IPS-18c (cell line): ENCODE measurements around the gene SDCCAG8.

Source experiments
- H3K4me3 ChIP-seq: 2 replicates; pipeline ENCODE4 v1.7.0; 2013; ENCODE audit warnings: low read depth, mild to moderate bottlenecking, low read length, moderate library complexity; ENCODE audit not compliant: insufficient read depth
- H3K9me3 ChIP-seq: one replicate; pipeline ENCODE4 v1.6.1; 2013; ENCODE audit warnings: mild to moderate bottlenecking, low read length, moderate library complexity; ENCODE audit not compliant: control insufficient read depth, insufficient read depth

Gene SDCCAG8

DNA sequence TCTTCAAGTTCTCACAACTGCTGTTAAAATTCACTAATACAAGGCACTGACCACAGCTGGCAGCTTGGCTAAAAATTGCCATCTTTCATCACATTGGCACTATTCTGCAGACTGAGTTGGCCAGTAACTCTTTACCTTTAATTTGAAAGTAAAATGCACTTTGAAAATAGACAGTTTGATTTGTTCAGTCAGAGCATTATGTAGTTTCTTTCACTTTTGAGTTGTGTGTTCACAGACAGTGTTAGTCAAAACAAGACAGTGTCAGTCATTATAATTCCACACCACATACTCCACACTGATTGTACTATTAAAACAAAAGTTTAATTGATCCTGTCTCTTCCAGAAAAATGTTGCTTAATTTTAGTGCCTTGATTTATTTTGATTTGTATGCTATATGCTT lies 160.7 kb downstream of the SDCCAG8 start:
- H3K4me3 ChIP-seq, result no peak overlapping the region

DNA sequence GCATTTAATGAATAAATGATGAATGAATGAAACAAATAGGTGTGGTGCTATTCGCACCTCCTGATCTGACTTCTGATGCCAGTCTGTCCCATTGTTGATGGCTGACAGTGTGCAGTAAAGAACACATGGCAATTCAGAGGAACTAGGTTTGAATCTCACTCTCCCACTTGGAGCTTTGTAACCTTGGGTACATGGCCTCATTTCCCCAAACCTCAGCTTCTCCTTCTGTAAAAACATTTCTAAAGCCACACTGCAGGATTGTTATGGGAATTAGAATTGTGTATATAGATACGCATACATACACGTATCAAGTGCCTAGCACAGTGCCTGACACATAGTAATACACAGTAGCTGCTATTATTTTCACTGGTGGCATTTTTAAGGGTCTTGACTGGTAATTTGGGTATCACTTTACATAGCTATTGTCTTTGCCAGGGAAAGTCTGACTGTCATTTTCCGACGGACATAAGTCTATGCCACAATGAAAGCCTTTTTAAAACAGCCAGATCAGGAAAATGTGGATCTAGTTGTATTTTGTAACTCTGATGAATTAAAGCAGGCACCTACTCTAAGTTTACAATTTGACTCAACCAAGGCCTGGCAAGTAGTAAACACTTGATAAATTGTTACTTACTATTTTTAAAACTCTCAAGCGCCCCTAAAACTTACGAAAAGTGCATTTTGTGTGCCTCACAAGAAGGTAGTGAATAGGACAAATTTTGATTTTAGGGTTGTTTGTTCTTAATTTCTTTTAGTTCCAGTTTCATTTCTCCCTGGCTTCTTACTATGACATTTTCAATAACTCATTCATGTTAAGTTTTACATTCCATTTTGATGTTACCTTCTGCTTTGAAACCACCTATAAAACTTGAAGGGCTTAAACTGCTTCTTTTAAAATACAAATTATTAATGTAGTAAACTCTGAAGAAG lies 164.4 kb downstream of the SDCCAG8 start:
- Histone ChIP-seq H3K9me3 (no peaks in the 10 kb centered on the region), H3K4me3 (no peak overlapping the region)

More for the DNA sequence above, 160.7 kb downstream of the SDCCAG8 start:
- H3K9me3 ChIP-seq, result no peaks in the 10 kb centered on the region

GRCh38 chr1:243420946-243421685 lies 165.3 kb downstream of the SDCCAG8 start:
- H3K9me3 ChIP-seq, result no peaks in the 10 kb centered on the region
- no peak overlapping the region for H3K4me3 ChIP-seq

DNA sequence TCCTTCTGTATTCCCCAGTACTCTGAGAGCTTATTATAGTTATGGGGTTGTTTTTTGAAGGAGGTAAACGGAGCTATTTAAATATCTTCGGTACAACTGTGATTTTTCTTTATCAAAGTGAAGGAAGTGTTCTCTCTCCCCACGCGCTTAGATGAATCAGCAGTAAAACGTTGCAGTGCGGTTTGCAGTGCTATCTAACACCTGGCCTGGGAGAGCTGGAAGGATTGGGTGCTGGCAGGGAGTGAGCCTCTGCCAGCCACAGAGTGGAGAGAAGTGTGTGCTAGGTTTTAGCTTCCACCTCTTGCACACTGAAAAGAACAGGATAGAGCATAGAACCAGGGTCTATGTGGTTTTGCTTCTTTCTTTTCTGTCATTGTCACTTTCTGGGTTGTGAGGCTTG lies 165.9 kb downstream of the SDCCAG8 start:
- Histone ChIP-seq H3K4me3 (no peak overlapping the region), H3K9me3 (no peaks in the 10 kb centered on the region)

- Histone ChIP-seq H3K4me3 (no peak overlapping the region), H3K9me3 (no peaks in the 10 kb centered on the region)
Observed at GRCh38 chr1:243422362-243422761, 166.5 kb downstream of the SDCCAG8 start.

DNA sequence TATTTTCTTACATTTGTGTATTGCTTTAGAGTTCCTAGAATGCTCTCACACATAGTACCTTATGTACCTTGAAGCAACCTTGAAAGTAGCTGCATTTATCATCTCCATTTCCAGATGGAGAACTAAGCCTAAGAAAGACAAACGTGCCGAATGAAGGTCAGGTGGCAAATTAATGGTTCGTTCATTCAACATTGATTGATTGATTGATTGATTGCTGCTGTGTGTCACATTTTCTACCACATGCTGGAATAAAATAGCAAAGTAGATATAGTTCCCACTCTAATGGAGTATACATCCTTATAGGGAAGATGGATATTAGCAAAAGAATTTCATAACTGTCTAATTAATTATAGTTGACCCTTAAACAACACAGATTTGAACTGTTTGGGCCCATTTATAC lies 172.2 kb downstream of the SDCCAG8 start:
- Histone ChIP-seq H3K9me3 (no peaks in the 10 kb centered on the region), H3K4me3 (no peak overlapping the region)

- Histone ChIP-seq H3K4me3 (no peak overlapping the region), H3K9me3 (no peaks in the 10 kb centered on the region)
Observed at GRCh38 chr1:243428617-243429342, 172.9 kb downstream of the SDCCAG8 start.

GRCh38 chr1:243431591-243431990 lies 175.8 kb downstream of the SDCCAG8 start:
- H3K4me3 ChIP-seq, result no peak overlapping the region
- H3K9me3 ChIP-seq, result no peaks in the 10 kb centered on the region

DNA sequence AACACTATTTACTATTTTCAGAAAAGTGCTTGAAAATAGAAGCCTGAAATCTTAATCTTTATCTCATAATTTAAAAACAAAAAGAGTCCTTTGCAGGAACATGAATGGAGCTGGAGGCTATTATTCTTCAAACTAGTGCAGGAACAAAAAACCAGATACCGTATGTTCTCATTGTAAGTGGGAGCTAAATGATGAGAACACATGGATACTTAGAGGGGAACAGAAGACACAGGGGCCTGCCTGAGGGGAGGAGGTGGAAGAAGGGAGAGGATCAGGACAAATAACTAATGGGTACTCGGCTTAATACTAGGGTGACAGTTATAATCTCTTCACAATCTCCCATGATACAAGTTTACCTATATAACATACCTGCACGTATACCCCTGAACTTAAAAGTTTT lies 176.3 kb downstream of the SDCCAG8 start:
- Histone ChIP-seq H3K9me3 (no peaks in the 10 kb centered on the region), H3K4me3 (no peak overlapping the region)

DNA sequence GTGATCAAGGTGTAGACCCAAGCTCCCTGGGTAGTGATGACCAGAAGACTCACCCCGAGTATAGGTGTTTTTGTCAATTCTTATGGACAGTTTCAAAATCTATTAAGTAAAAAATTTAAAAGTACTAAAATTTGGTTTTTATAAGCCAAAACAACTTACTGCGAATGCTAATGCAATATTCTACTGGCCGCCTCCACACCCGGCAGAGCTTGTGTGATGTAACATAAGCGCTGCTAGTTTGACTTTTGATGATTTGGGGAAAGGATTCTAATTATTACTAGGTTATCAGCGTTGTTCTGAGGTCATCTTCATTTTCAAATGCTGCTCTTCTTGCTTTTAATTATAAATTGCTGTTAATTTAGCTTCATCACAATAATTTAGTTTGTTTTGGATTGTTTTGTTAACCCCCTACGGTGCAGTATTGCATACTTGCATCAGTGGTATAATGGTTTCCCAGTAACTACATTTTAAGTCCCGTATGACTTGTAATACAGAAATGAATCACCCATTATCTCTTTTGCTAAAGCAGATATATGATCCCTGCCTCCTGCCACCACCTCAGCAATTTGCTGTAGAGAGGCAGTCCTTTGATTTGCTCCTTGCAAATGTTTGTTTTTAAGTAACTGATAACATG lies 178.0 kb downstream of the SDCCAG8 start:
- H3K4me3 ChIP-seq, result no peak overlapping the region
- H3K9me3 ChIP-seq, result no peaks in the 10 kb centered on the region

DNA sequence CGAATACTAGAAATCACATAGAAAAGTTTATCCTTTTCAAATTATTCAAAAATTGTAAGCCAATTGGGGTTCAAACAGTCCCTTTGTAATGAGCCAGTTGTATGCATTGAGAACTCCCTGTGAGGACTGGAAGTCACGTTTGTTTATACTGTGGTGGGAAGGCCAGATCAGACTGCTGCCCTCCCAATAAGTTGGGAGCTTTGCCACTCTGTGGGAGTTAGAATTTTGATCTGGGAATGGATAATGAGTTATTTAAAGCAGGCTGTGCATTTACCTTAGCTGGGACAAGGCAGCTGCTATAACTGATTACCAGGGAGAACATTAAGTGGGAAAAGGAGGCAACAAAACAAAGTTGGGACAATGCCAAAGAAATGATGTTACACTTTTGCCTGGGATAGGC lies 178.8 kb downstream of the SDCCAG8 start:
- no peaks in the 10 kb centered on the region for H3K9me3 ChIP-seq
- no peak overlapping the region for H3K4me3 ChIP-seq

DNA sequence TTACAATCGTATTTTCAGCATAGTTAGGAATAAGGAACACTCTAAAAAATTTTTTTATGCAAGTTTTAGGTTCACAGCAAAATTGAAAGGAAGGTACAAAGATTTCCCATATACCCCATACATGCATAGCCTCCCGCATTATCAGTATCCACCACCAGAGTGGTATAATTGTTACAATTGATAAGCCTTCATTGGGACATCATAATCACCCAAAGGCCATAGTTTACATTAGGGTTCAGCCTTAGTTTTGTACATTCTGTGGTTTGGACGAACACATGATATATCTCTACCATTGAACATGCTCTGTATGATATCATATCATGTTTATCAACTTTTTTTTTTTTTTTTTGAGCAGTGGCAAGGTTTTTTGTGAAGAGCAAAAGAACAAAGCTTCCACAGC lies 180.0 kb downstream of the SDCCAG8 start:
- Histone ChIP-seq H3K9me3 (no peaks in the 10 kb centered on the region), H3K4me3 (no peak overlapping the region)

DNA sequence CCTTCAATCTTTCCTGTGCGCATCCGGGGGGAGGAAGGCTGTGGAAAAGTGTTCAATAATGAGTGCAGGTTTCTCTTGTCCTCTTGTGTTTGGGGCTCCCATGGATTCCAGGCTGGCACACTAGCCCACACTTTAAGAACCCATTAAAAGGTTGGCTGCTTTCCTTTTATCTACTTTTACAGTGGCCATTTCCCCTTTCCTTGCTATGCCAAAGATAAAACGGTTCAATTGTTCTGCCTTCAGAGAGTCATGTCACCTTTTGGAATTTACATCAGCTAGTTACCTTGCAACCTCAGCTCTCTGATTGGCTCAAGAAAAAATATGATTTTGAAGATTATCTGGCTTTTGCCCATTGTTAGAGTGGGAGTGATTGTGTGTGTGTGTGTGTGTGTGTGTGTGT lies 182.3 kb downstream of the SDCCAG8 start:
- no peaks in the 10 kb centered on the region for H3K9me3 ChIP-seq
- H3K4me3 ChIP-seq, result no peak overlapping the region

DNA sequence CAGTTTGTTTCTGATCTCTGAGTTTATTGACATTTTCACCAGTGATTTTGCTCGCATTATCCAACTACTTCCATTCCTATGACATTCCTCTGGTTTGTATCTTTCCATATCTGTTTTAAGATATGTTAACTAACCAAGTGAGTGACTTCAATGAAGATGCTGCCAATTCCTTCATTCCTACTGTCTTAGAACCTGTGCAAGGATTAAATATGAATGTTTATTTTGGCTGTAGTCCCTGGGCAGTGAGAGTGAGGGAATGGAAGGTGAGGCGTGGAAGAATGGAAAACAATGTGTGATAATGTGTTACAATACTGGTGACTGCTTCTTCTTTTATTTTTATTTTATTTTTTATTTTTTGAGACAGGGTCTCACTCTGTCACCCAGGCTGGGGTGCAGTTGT lies 183.0 kb downstream of the SDCCAG8 start:
- Histone ChIP-seq H3K9me3 (no peaks in the 10 kb centered on the region), H3K4me3 (no peak overlapping the region)

DNA sequence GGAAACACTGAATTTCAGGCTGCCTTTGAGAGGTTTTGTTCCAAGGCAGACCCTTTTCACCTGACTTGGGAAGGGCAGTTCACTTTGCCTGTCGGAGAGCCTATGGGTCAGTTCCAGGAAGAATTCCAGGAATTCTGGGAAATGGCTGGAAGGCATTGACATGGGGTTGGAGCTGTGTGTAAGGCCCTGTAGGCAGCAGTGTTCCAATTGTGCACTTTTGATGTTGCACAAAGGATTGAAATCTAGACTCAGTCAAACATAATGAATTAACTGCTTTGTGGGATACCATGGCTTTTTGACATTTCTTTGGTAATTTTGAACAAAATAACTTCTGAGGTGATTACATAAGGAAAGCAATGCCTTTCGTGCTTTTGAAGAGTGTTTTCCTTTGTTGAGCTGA lies 184.6 kb downstream of the SDCCAG8 start:
- no peaks in the 10 kb centered on the region for H3K9me3 ChIP-seq
- no peak overlapping the region for H3K4me3 ChIP-seq

DNA sequence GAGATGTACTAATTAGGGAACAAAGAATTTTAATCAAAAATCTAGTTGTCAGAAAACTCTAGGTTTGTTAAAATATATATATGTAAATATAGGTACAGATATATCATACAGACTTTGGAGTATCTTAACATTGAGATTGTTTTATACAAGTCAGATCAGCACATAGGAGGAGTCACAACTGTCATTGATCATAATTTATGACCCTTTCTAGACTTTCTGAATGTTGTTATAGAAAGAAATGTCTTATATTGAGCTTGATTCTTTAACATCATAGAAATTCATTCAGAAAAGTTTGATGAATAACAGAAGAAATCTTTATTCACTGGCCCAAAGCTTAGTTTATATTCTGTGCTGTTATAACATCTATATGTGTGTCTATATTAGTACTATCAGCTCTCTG lies 185.8 kb downstream of the SDCCAG8 start:
- H3K4me3 ChIP-seq, result no peak overlapping the region
- no peaks in the 10 kb centered on the region for H3K9me3 ChIP-seq

- H3K4me3 ChIP-seq, result no peak overlapping the region
- no peaks in the 10 kb centered on the region for H3K9me3 ChIP-seq
Observed at GRCh38 chr1:243443557-243443956, 187.7 kb downstream of the SDCCAG8 start.
